ENCODE data around the gene SHC1.
A peak's percentile ranks its signal among the peaks of the same experiment; 100 is the strongest.

Gene SHC1

DNA sequence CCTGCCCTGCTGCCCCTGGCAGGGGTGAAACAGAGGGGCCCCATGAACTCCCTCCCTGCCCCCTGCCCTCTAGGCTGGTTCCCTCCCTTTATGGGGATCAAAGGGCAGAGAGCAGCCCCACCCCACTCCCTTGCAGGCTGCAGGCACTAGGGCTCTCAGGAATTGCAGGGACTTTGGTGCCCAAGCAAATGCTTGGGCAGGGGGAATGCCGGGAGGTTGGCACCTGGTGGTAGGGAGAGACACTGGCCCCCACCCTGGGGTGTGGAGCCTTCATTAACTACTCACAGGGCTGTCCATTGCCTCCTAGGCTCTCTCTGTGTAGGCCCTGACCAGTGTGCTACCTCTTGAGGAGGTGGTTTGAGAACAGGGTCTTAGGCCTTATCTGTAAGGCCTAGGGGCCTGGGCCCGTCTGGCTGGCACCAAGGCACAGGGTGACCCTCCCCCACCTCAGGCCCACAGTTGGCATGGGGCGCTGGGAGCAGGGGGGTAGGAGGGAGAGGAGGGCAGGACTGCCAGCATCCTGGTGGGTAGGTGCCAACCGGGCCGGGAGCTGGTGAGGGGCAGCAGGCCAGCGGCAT is 36.8 kb upstream of the SHC1 start:
- TF ChIP-seq, protein P1, sequence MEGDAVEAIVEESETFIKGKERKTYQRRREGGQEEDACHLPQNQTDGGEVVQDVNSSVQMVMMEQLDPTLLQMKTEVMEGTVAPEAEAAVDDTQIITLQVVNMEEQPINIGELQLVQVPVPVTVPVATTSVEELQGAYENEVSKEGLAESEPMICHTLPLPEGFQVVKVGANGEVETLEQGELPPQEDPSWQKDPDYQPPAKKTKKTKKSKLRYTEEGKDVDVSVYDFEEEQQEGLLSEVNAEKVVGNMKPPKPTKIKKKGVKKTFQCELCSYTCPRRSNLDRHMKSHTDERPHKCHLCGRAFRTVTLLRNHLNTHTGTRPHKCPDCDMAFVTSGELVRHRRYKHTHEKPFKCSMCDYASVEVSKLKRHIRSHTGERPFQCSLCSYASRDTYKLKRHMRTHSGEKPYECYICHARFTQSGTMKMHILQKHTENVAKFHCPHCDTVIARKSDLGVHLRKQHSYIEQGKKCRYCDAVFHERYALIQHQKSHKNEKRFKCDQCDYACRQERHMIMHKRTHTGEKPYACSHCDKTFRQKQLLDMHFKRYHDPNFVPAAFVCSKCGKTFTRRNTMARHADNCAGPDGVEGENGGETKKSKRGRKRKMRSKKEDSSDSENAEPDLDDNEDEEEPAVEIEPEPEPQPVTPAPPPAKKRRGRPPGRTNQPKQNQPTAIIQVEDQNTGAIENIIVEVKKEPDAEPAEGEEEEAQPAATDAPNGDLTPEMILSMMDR (IDR thresholded peaks at IDR 0.05; ENCODE audit: control insufficient read depth, extremely low read depth, insufficient read depth): no peak
- H3K4me3 ChIP-seq (ENCODE audit: low read depth, low read length): peak overlapping the region; percentile 67
- DNase-seq (ENCODE audit: low read depth): no peak

DNA sequence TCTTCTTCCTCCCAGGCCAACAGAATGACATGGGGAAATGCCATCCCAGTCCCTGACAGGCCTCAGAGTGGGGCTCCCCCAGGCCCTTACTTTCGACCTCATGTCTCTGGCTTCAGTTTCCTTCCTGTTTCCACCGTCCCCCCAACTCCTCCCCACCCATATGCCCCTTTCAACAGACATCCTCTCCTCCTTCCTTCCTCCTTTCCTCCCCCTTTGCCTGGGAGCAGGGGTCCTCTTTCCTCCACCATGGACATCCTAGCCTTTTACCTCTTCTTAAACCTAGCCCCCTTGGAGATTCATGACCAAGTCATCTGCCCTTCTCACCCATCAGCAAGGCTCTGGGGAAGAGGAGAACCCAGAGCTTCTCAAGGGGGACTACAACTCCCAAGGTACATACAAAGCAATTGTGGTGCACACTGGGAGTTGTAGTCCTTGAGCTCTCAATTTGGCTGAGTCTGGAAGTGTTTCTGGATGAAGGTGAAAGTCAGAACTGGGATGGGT is 36.1 kb upstream of the SHC1 start:
- peak overlapping the region; percentile 67 for H3K4me3 ChIP-seq (ENCODE audit: low read depth, low read length)
- TF ChIP-seq, protein P1 (IDR thresholded peaks at IDR 0.05; ENCODE audit: control insufficient read depth, extremely low read depth, insufficient read depth): no peak
- DNase-seq (ENCODE audit: low read depth): no peak

- TF ChIP-seq, protein P1 (IDR thresholded peaks at IDR 0.05; ENCODE audit: control insufficient read depth, extremely low read depth, insufficient read depth): no peak
- H3K4me3 ChIP-seq (ENCODE audit: low read depth, low read length): peak overlapping the region; percentile 67
- DNase-seq (ENCODE audit: low read depth): peak; percentile 93
These were observed 34.8 kb upstream of the SHC1 start for GRCh38 chr1:155005076-155006011.

DNA sequence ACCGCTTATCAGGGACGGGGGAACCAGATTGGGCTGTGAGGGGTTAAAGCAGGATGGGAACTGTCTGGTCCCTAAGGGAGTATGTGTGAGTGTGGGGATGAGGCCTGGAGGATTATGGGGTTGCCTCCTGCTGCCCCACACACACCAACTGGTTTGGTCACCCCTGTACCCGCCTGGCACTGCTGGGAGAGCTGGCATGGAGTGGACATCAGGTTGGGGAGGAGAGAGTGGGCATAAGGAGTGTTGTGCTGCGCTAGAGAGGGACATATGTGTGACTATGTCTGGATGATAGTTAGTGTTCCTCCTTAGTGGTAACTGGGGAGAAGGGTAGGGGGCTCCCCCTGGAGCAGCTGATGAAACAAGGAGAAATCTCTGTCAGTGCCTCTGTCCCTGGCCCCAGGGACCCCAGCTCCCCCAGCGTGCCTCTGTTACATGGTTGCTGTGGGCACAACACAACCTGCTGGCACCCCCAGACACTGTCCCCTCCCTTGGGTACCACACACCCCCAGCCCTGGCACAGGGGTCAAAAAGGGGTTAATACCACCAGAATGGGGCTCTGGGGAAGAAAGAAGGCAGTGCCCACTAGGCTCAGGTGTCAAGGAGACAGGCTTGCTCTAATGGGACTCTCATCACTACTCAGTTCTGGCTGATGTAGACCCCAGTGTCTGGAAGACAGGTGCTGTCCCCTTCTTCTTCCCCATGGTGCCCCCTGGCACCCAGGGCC is 34.0 kb upstream of the SHC1 start:
- peak overlapping the region; percentile 67 for H3K4me3 ChIP-seq (ENCODE audit: low read depth, low read length)
- TF ChIP-seq, protein P1 (IDR thresholded peaks at IDR 0.05; ENCODE audit: control insufficient read depth, extremely low read depth, insufficient read depth): no peak
- no peak for DNase-seq (ENCODE audit: low read depth)

DNA sequence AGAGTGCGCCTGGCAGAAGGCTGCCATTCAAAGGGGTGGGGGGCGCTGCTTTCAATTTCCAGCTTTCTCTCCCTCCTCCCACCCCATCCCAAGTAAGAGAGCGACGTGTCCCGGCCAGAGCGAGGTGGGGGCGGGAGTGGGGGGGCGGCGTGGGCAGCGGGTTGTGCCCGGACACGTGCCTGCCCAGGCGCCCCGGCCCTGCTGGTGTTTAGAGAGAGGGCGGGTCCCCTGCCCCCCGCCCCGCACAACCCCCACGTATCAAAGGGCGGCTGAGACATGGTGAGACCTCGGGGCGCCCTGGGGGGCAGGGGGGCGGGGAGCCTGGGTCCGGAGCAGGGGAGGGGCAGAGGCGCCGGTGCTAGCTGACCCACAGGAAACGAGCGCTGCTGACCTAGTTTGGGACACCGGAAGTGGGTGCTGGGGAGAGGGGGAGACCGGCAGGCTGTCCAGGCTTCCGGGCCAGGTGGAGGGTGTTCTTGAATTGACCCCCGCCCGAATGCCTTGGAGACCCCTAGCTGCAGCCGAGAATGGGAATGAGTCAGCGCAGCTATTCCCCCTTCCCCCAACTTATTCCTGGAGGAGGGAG is 33.3 kb upstream of the SHC1 start:
- peak overlapping the region; percentile 67 for H3K4me3 ChIP-seq (ENCODE audit: low read depth, low read length)
- DNase-seq (ENCODE audit: low read depth): no peak
- TF ChIP-seq, protein P1 (IDR thresholded peaks at IDR 0.05; ENCODE audit: control insufficient read depth, extremely low read depth, insufficient read depth): no peak

DNA sequence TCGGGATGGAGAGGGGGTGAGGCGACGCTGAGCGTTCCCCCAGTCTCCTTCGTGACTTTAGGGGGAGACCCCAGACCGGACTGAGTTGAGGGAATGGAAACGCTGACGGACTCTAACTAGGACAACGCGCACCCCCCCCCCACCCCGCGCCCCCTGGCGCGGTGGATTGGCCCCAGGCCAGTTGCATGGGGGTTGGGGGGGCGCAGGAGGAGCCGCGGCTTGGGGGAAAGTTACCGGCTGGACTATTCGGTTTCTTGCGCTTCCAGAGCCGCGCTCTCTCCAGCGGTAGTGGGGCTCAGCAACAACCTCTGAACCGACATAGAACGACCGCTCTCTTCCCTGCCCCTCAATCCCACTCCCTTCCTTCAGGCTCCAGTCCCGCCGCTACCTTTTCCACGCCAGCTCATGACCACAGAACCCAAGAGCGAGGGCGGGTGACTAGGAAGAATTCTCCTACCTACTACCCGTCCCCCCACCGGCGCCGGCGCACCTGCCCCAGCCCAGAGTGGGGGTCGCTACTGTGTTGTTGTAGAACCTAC is 32.7 kb upstream of the SHC1 start:
- DNase-seq (ENCODE audit: low read depth): no peak
- peak overlapping the region; percentile 67 for H3K4me3 ChIP-seq (ENCODE audit: low read depth, low read length)
- TF ChIP-seq, protein P1 (IDR thresholded peaks at IDR 0.05; ENCODE audit: control insufficient read depth, extremely low read depth, insufficient read depth): no peak

Data from LNCaP clone FGC (cell line).